HG02610 (cell line): Measurements from ENCODE around the gene PDE5A.
"Not testable (repeated sequence)": the region's sequence is repeated elsewhere in the genome, so short reads cannot be mapped to it uniquely, and the experiment has no call there.

ENCODE experiments used
- ATAC-seq: cut with Tn5 transposase; IDR thresholded peaks from one replicate; pipeline ENCODE4 v1.9.1; 2021; ENCODE audit warnings: mild to moderate bottlenecking, moderate library complexity; ENCODE audit not compliant: unreplicated experiment

Gene PDE5A

DNA sequence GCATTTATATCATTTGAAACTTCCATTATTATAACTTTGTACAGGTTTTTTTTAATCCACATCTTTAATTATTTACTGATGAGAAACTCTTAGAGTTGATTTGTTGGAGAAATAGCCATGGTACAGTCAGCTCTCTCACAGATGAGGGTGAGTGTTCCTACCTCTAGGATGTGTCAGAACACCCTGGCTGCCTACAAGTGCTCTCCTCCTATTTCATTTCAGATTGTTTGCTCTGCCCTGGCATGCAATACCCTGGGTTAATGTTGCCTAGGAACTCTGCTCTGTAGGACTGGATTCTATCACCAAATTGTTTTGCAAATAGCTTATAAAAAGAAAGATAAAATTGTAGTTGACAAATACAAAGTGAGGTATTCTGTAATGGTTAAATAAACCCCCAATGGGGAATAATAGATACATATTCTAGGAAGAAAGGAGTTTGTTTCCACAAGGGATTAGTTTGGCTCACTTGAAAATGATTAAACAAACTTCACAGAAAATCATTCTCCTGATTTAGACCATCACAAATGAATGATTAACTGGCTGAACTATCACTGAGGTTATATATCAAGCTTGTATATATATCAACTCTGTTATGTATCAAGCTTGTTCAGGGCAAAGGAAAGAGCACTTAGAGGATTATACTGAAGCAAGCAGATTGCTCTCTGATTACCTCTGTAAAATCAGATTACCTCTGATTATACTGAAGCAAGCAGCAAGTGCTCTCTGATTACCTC lies 150.0 kb downstream of the PDE5A start:
- ATAC-seq = no peak

DNA sequence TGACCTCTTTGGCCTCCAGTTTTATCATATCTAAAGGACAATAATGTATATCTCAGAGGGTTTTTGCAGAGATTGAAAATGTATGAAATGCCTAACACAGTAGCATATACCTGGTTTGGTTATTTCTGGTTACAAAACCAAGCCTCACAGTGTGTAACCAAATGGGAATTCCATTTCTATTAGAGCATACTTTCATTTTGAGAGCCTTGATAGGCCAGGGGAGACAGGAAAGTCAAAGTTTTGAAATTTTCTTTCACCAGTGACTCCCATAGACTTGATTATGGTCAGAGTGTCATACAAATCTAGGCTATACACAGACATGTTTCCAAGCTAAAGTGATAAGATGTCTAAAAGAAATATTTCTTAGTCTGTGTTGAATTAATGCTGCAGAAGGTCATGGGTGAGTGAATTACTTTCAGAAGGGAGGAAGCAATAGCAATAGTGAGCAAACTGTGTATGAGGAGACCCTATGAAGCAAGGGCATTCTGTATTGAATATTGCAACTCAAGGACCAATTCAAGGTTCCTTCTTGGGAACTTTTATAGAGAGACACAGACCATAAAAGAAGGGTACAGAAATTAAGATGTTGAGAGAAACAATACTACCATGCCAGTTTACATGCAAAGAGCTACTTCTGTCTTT lies 151.1 kb downstream of the PDE5A start:
- ATAC-seq = peak; percentile 93

DNA sequence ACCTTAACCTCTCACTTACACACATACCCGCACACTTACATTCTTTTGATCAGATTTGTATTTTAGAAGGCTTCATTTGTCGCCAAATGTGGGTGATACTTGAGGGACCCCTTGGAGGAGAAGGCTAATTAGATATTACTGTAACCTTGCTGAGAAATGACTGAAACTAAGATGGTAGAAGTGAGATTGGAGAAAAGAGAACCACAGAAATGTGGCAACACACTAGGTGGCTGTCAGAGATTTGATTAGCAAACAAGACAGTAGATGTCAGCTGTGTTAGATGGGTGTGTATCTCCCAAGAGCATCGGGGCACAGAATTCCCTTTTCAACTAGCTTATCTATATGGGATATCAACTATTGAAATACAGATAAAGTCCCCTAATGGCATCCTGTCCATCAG lies 157.3 kb downstream of the PDE5A start:
- peak; percentile 52 for ATAC-seq

DNA sequence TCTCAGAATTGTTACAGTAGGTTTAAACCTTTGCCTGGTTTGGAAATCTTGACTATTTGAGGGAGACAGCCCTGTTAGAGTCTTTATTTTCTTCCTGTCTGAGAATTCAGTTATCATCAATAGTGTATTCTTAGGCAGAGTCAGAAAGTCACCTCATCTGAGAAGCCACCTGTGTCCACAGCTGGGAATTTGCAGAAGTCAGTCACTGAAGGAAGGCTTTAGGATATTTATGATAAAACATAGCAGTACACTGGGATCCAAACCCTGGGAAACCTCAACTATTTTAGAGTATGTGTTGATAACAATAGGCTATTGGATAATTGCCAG lies 157.9 kb downstream of the PDE5A start:
- peak; percentile 44 for ATAC-seq

DNA sequence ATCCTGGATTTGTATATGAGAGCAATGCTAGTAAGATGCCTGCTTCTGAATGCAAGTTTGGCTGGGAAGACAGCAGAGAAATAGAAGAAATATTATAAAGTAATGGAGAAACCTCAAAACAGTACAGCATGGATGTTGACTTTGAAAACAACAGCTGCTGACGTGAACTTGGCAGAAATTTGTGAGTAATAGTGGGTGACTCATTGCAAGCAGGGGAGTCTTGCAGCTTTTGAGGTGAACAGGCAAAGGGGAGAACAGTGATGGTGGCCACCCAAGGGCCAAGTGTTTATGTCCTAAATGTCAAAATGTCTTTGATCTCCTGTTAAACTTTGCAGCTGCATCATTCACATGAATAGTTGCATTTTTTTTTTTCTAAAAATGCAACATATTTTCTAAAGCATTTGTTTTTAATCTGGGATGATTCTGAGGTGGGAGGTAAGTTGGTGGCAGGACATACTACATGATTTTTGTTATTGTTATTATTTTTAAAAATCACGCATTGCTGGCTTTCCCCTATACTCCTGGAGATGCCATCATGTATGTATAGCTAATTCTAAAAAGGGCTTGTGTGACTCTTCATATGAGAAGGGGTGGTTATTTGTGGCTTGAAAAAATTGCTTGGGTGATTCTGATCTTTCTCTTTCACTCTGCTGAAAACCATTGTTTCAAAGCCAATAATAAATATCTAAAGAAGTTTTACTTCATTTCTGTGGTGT lies 158.4 kb downstream of the PDE5A start:
- peak; percentile 84 for ATAC-seq

DNA sequence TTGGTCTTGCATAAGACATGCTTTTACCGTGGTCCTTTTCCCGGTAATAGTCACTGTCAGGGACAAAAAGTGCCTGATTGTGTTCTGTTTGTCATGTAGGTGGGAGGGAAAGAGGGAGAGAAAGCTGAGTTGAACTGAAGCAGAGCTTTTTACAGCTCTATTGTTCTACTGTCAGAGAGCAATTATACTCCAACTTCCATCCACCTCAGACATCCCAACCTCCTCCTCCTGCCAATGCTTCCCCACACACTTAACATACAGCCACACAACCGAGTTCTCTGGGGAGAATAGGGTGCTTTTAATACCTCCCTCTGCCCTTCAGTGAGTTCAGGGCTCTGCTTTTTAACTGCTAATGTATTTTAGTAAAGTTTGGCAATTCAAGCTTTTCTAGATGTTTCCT lies 159.6 kb downstream of the PDE5A start:
- ATAC-seq = not testable (repeated sequence)

DNA sequence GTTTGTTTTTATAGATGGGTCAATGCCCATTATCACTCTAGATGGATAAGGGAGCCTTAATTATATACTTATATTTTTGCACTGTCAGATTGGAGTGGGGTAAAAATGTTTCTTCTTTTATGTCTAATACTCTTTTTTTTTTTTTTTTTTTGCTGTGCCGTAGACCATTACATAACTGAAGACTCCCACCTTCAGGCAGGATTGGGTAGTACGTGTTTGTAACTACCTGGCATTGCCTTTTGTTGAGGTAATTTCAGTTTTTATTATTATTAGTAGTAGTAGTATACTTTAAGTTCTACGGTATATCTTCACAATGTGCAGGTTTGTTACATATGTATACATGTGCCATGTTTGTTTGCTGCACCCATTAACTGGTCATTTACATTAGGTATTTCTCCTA lies 165.9 kb downstream of the PDE5A start:
- peak; percentile 60 for ATAC-seq

DNA sequence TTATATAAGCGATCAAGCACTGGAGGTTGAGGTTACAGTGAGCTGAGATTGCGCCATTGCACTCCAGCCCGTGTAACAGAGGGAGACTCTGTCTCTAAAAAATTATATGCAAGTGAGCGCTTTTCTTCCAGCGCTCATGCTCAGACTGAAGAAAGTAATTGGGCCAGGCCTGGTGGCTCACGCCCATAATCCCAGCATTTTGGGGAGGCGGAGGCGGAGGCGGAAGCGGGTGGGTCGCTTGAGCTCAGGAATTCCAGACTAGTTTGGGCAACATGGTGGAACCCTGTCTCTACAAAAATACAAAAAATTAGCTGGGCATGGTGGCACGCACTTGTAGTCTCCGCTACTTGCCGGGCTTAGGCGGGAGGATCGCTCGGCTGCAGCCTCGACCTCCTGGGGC lies 172.9 kb downstream of the PDE5A start:
- not testable (repeated sequence) for ATAC-seq

DNA sequence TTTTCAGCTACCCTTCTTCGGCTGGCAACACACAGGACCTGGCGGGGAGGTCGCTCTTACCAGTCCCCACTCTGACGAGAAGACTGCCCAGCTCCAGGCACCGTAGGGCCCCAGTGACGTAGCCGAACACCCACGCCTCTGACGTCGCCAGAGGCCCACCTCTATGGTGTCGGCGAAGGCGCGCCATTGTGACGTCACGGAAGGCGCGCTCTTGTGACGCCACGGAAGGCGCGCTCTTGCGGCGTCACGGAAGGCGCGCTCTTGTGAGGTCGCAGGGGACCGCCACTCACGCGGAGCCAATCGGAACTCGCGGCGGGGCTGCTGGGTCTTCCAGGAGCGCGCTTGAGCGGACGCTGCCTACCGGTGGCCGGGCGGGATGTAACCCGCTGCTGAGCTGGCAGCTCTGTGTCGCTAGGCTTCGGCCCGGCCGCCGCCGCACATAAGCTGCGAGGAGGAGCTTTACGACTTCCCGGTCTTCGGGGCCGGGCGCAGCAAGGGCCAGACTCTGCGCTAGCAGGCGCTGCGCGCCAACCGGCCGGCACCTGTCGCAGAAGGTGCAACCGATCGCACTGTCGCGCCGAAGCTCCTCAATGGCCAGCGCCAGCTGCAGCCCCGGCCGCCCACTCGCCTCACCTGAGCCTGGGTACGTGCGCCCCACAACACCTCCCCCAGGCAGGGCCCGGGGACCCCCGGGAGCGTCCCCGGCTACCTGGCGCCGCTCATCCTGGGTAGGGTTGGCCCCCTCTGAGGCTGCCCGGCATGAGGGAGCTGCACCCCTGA lies 173.9 kb downstream of the PDE5A start:
- peak; percentile 100 for ATAC-seq

DNA sequence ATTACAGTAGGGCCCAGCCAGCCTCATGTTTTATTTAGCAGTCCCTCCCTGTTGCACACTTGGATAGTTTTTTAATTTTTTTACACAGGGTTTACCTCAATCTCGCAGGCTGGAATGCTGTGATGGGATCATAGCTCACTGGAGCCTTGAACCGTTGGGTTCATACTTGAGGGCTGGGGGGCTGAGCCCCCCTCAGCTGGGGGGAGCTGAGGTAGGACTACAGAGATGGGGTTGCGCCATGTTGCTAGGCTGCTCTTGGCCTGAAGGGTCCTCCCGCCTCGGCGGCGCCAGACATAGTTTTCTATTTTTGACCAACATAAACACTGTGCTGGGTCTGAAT lies 174.5 kb downstream of the PDE5A start:
- ATAC-seq = peak; percentile 8

DNA sequence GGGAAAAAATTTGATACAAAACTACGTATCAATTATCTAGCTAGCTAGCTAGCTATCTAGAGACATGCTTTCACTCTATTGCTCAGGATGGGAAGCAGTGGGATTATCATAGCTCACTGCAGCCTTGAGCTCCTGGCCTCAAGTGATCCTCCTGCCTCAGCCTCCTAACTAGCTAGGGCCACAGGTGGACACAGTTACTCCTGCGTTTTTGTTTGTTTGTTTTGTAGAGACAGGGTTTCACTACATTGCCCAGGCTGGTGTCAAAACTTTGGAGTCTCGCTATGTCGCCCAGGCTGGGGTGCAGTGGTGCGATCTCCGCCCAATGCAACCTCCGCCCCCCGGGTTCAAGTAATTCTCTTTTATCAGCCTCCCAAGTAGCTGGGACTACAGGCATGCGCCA lies 175.3 kb downstream of the PDE5A start:
- not testable (repeated sequence) for ATAC-seq

DNA sequence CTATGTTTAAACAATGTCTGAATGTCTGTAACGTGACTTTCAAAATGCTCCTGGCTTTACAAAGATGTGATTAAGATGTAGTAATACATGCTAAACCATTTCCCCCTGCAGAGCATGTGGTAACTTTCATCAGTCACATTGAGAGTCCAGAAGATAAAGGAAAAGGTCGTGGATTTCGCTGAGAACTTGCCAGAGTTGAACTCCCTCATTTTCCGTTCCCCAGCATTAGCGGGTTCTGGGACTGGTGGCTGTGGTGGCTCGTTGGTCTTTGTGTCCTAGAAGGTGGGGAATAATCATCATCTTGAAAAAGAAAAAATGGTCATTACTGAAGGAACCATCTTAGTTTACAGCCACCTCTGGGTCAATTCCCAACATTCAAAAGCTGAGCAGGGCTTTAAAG lies 178.8 kb downstream of the PDE5A start:
- ATAC-seq = not testable (repeated sequence)
